Stimulated activated CD8-positive, alpha-beta memory T cell treated with anti-CD3 and anti-CD28 coated beads, Interleukin-12 subunit alpha, Interleukin-12 subunit beta, amount 100 ng/mL, for 4 hours (primary cell): Measurements from ENCODE around the gene BPIFB1.

Source experiments
- DNase-seq: peaks from one replicate; pipeline ENCODE4 v3.0.0-alpha.2; 2020; ENCODE audit warnings: low read depth

Gene BPIFB1

GRCh38 chr20:33299111-33299603, 16.1 kb downstream of the BPIFB1 start:
- peak; percentile 50 for DNase-seq

- no peak for DNase-seq
These were observed 18.3 kb downstream of the BPIFB1 start for GRCh38 chr20:33301192-33301930.

GRCh38 chr20:33303595-33303994, 20.6 kb downstream of the BPIFB1 start:
- no peak for DNase-seq

- DNase-seq = no peak
These were observed 21.0 kb downstream of the BPIFB1 start for GRCh38 chr20:33304046-33304445.

GRCh38 chr20:33305589-33306057, 22.6 kb downstream of the BPIFB1 start:
- DNase-seq = no peak

GRCh38 chr20:33306228-33306627, 23.2 kb downstream of the BPIFB1 start:
- DNase-seq = no peak

GRCh38 chr20:33306807-33307206, 23.8 kb downstream of the BPIFB1 start:
- DNase-seq = no peak

GRCh38 chr20:33308668-33309067, 25.7 kb downstream of the BPIFB1 start:
- DNase-seq = no peak

- no peak for DNase-seq
These were observed 26.6 kb downstream of the BPIFB1 start for GRCh38 chr20:33309631-33310030.

- DNase-seq = no peak
These were observed 27.4 kb downstream of the BPIFB1 start for GRCh38 chr20:33310327-33310899.

GRCh38 chr20:33311011-33311410, 28.0 kb downstream of the BPIFB1 start:
- no peak for DNase-seq

GRCh38 chr20:33311996-33312395, 29.0 kb downstream of the BPIFB1 start:
- DNase-seq = no peak

GRCh38 chr20:33312583-33312982, 29.6 kb downstream of the BPIFB1 start:
- DNase-seq = no peak

- no peak for DNase-seq
These were observed 30.8 kb downstream of the BPIFB1 start for GRCh38 chr20:33313686-33314314.

- DNase-seq = no peak
These were observed 33.3 kb downstream of the BPIFB1 start for GRCh38 chr20:33316343-33316742.

- DNase-seq = no peak
These were observed 33.9 kb downstream of the BPIFB1 start for GRCh38 chr20:33316958-33317357.

- no peak for DNase-seq
These were observed 34.5 kb downstream of the BPIFB1 start for GRCh38 chr20:33317424-33318095.

GRCh38 chr20:33318096-33318429, 35.0 kb downstream of the BPIFB1 start:
- no peak for DNase-seq

- DNase-seq = no peak
These were observed 37.0 kb downstream of the BPIFB1 start for GRCh38 chr20:33320006-33320405.

GRCh38 chr20:33322456-33322855, 39.4 kb downstream of the BPIFB1 start:
- no peak for DNase-seq

GRCh38 chr20:33323236-33323635, 40.2 kb downstream of the BPIFB1 start:
- no peak for DNase-seq

GRCh38 chr20:33325350-33325749, 42.3 kb downstream of the BPIFB1 start:
- DNase-seq = no peak
